Mucosa of descending colon (tissue), 3 donors: ENCODE results near the gene FAM162A. TPM values are rescaled to one million over a fixed set of nuclear protein-coding genes. Genes with fewer than 3 reads are reported as not detected.
"Not testable (repeated sequence)": the region's sequence is repeated elsewhere in the genome, so short reads cannot be mapped to it uniquely, and the experiment has no call there.

Source experiments
- ATAC-seq: fragments of 200-7000 bp; cut with Tn5 transposase; one replicate; pipeline ENCODE4 v1.9.1; 2020; ENCODE audit warnings: mild to moderate bottlenecking, moderate library complexity
- DNase-seq, 3 donors: peaks; one replicate each; pipeline ENCODE4 v3.0.0-alpha.2; 2020
- H3K36me3 ChIP-seq: fragments of 200-600 bp; one replicate; pipeline ENCODE4 v1.8.0; 2021; ENCODE audit warnings: low read depth, mild to moderate bottlenecking
- H3K4me1 ChIP-seq: fragments of 200-600 bp; one replicate; pipeline ENCODE4 v1.8.0; 2021; ENCODE audit warnings: low read depth, mild to moderate bottlenecking
- H3K4me3 ChIP-seq: fragments of 200-600 bp; one replicate; pipeline ENCODE4 v1.8.0; 2021; ENCODE audit warnings: mild to moderate bottlenecking
- H3K9me3 ChIP-seq: fragments of 200-600 bp; one replicate; pipeline ENCODE4 v1.8.0; 2021; ENCODE audit warnings: mild to moderate bottlenecking
- CTCF ChIP-seq: fragments of 200-600 bp; IDR thresholded peaks from one replicate; pipeline ENCODE4 v1.8.0; 2022; ENCODE audit warnings: antibody characterized with exemption, mild to moderate bottlenecking
- intact Hi-C, 2 donors: fragments of 100-400 bp; cut with DNase I in 1 of 2; cut with micrococcal nuclease in 1 of 2; formaldehyde crosslinking; loops; one replicate each; pipeline versions ENCODE4 v1.11.0 to v1.11.1; 2022; cut with DNase I, micrococcal nuclease
- total RNA-seq, 3 donors: library from RNA; stranded (reverse); fragmentation: NEBNext Ultra II Directional in 2 of 3; extraction: Animal tissue kit (Norgen Biotek cat#: 25700) in 2 of 3; gene quantifications; one replicate each; pipeline versions ENCODE4 v1.2.1 to v1.2.4, GENCODE V29; 2021 to 2023
- donor health status: DM: no; HTN: no; CAD: no; lungs with moderate emphysema.
- donor health status: DM: no; HTN: no; CAD: no.
- donor health status: DM: no; HTN: yes; CAD: no.

The FAM162A gene
- total RNA-seq, 3 donors from 2014 or later = 111 to 206 (median 152) TPM

GRCh38 chr3:122448218-122448617 lies 64.2 kb downstream of the FAM162A start:
- DNase-seq, ATAC-seq, H3K4me1 ChIP-seq, intact Hi-C loops, H3K36me3 ChIP-seq, H3K4me3 ChIP-seq, H3K9me3 ChIP-seq: not testable (repeated sequence)

- no peaks in the 10 kb centered on the region for H3K4me1 ChIP-seq
- DNase-seq (no peak), ATAC-seq (no peak)
- peaks cover 3% of the 10 kb centered on the region for H3K36me3 ChIP-seq
- TF ChIP-seq CTCF = no peak
- no peak overlapping the region for H3K4me3 ChIP-seq
- intact Hi-C loops = no loop called here
- no peaks in the 10 kb centered on the region for H3K9me3 ChIP-seq
Measured at GRCh38 chr3:122451371-122451770, 67.4 kb downstream of the FAM162A start.

GRCh38 chr3:122456074-122456473 lies 72.1 kb downstream of the FAM162A start:
- no peaks in the 10 kb centered on the region for H3K9me3 ChIP-seq
- ATAC-seq = no peak
- no peaks in the 10 kb centered on the region for H3K4me1 ChIP-seq
- TF ChIP-seq CTCF = no peak
- H3K36me3 ChIP-seq = no peaks in the 10 kb centered on the region
- no peak for DNase-seq
- no peak overlapping the region for H3K4me3 ChIP-seq
- intact Hi-C loops = no loop called here

GRCh38 chr3:122457706-122458105 lies 73.7 kb downstream of the FAM162A start:
- H3K36me3 ChIP-seq = no peaks in the 10 kb centered on the region
- H3K9me3 ChIP-seq = no peaks in the 10 kb centered on the region
- TF ChIP-seq CTCF = no peak
- ATAC-seq (no peak), DNase-seq (no peak)
- no peaks in the 10 kb centered on the region for H3K4me1 ChIP-seq
- H3K4me3 ChIP-seq = no peak overlapping the region
- intact Hi-C loops = no loop called here

GRCh38 chr3:122458992-122459391 lies 75.0 kb downstream of the FAM162A start:
- H3K4me1 ChIP-seq = no peaks in the 10 kb centered on the region
- no peak for TF ChIP-seq CTCF
- no peak overlapping the region for H3K4me3 ChIP-seq
- no peaks in the 10 kb centered on the region for H3K36me3 ChIP-seq
- DNase-seq = peak in 1 of 3 donors; percentile 34
- ATAC-seq = no peak
- no peaks in the 10 kb centered on the region for H3K9me3 ChIP-seq
- intact Hi-C loops = no loop called here

- no peak for TF ChIP-seq CTCF
- ATAC-seq (no peak), DNase-seq (no peak)
- no peaks in the 10 kb centered on the region for H3K9me3 ChIP-seq
- intact Hi-C loops = no loop called here
- no peaks in the 10 kb centered on the region for H3K36me3 ChIP-seq
- no peaks in the 10 kb centered on the region for H3K4me1 ChIP-seq
- H3K4me3 ChIP-seq = no peak overlapping the region
Measured at GRCh38 chr3:122461806-122462205, 77.8 kb downstream of the FAM162A start.

Other genes with a start within 250 kb of the FAM162A start
- gene CASR, start 200.5 kb upstream of the FAM162A start, total RNA-seq = 1 to 10 TPM in 1 of 3 donors, under 1 TPM in 2; 0.32 to 1.2 (median 0.36) TPM
- gene CSTA, start 58.9 kb upstream of the FAM162A start, total RNA-seq = 1 to 10 TPM in 2 of 3 donors, under 1 TPM in 1; 0.96 to 1.8 (median 1.5) TPM
- 10 to 100 TPM; 27.5 to 37.7 (median 33.2) TPM for gene MIX23, start 951 bp upstream of the FAM162A start, total RNA-seq
- gene WDR5B, start 31.9 kb downstream of the FAM162A start, total RNA-seq = 1 to 10 TPM; 2.3 to 3.4 (median 3.2) TPM
- 10 to 100 TPM; 43.3 to 80.2 (median 48.8) TPM for gene KPNA1, start 130.8 kb downstream of the FAM162A start, total RNA-seq
- 10 to 100 TPM; 32.2 to 51.1 (median 44.7) TPM for gene PARP9, start 180.1 kb downstream of the FAM162A start, total RNA-seq
- gene DTX3L, start 180.2 kb downstream of the FAM162A start, total RNA-seq = 10 to 100 TPM; 56.0 to 68.3 (median 59.9) TPM
- 1 to 10 TPM; 1.2 to 2.0 (median 1.4) TPM for gene PARP15, start 193.5 kb downstream of the FAM162A start, total RNA-seq